Endodermal cell (in vitro differentiated cells): Measurements from ENCODE around the gene ATXN7L1. TPM values are rescaled to one million over a fixed set of nuclear protein-coding genes. Genes with fewer than 3 reads are reported as not detected.
"Not testable (repeated sequence)": the region's sequence is repeated elsewhere in the genome, so short reads cannot be mapped to it uniquely, and the experiment has no call there.

ENCODE experiments used
- DNase-seq: peaks from one replicate; pipeline ENCODE4 v3.0.0-alpha.2; 2017
- H3K27ac ChIP-seq: 2 replicates; pipeline ENCODE4 v1.5.1; 2013; ENCODE audit warnings: mild to moderate bottlenecking, low read depth, low read length, moderate library complexity
- H3K27me3 ChIP-seq: 2 replicates; pipeline ENCODE4 v1.6.1; 2013; ENCODE audit warnings: mild to moderate bottlenecking, low read length, moderate library complexity; ENCODE audit not compliant: insufficient read depth, control insufficient read depth, poor library complexity, severe bottlenecking
- H3K36me3 ChIP-seq: 2 replicates; pipeline ENCODE4 v1.7.0; 2013; ENCODE audit warnings: mild to moderate bottlenecking, low read length, moderate library complexity; ENCODE audit not compliant: control insufficient read depth, insufficient read depth
- H3K4me1 ChIP-seq: one replicate; pipeline ENCODE4 v1.7.0; 2013; ENCODE audit warnings: low read length; ENCODE audit not compliant: control insufficient read depth, insufficient read depth
- H3K4me3 ChIP-seq: 2 replicates; pipeline ENCODE4 v1.5.1; 2013; ENCODE audit warnings: mild to moderate bottlenecking, low read length, moderate library complexity
- H3K9ac ChIP-seq: 2 replicates; pipeline ENCODE4 v1.6.1; 2013; ENCODE audit warnings: mild to moderate bottlenecking, low read length, moderate library complexity; ENCODE audit not compliant: poor library complexity, severe bottlenecking; ENCODE audit errors: extremely low read depth
- H3K9me3 ChIP-seq: 2 replicates; pipeline ENCODE4 v1.6.1; 2013; ENCODE audit warnings: mild to moderate bottlenecking, low read length, moderate library complexity; ENCODE audit not compliant: control insufficient read depth
- H3K27ac Mint-ChIP-seq: 2 replicates; pipeline ENCODE4 v1.8.0; 2020; ENCODE audit warnings: mixed read lengths
- H3K27me3 Mint-ChIP-seq: 2 replicates; pipeline ENCODE4 v1.8.0; 2021; ENCODE audit warnings: mild to moderate bottlenecking, mixed read lengths; ENCODE audit not compliant: insufficient read depth
- H3K36me3 Mint-ChIP-seq: 2 replicates; pipeline ENCODE4 v1.8.0; 2020; ENCODE audit warnings: low read depth, mixed read lengths
- H3K4me1 Mint-ChIP-seq: 2 replicates; pipeline ENCODE4 v1.8.0; 2020; ENCODE audit warnings: mixed read lengths
- H3K4me3 Mint-ChIP-seq: 2 replicates; pipeline ENCODE4 v1.8.0; 2020; ENCODE audit warnings: mild to moderate bottlenecking, moderate library complexity, mixed read lengths
- H3K9me3 Mint-ChIP-seq: 2 replicates; pipeline ENCODE4 v1.8.0; 2020; ENCODE audit warnings: mild to moderate bottlenecking, mixed read lengths
- CTCF ChIP-seq: fragments of 200-600 bp; sonication (generic); conservative IDR thresholded peaks from 2 replicates; pipeline ENCODE4 v1.5.0; 2021; ENCODE audit warnings: antibody characterized with exemption, mild to moderate bottlenecking
- WGBS, 2 experiments: methylation state at CpG; one replicate each; pipeline versions ENCODE4 v1.1.5 to v1.1.7; 2013; ENCODE audit warnings: missing lambda C conversion rate in 2 of 2, mixed read lengths in 1 of 2; ENCODE audit not compliant: insufficient coverage in 1 of 2, insufficient read length in 1 of 2; 5-methylcytosine and 5-hydroxymethylcytosine counted together
- total RNA-seq, 2 donors: library from RNA; stranded (reverse); fragmentation: NEBNext Ultra II Directional in 1 of 2; extraction: Animal tissue kit (Norgen Biotek cat#: 25700) in 1 of 2; gene quantifications; 2 replicates in 1 of 2; 3 replicates in 1 of 2; pipeline ENCODE4 v1.2.1, GENCODE V29; 2021

The ATXN7L1 gene
- total RNA-seq, 2 donors from 2014 or later: 16.9 to 30.4 TPM

- Histone ChIP-seq H3K4me3 (no peak overlapping the region), H3K9ac (no peak overlapping the region), H3K27me3 (peaks cover 5% of the 10 kb centered on the region), H3K4me1 (no peaks in the 10 kb centered on the region), H3K9me3 (no peaks in the 10 kb centered on the region), H3K27ac (no peak overlapping the region), H3K36me3 (peaks cover 6% of the 10 kb centered on the region)
- Mint-ChIP-seq H3K4me1 (peaks cover 22% of the 10 kb centered on the region), H3K36me3 (peaks cover 18% of the 10 kb centered on the region), H3K27ac (peak overlapping the region; percentile 2), H3K4me3 (no peak overlapping the region), H3K9me3 (peaks cover 5% of the 10 kb centered on the region), H3K27me3 (no peaks in the 10 kb centered on the region)
- no peak for DNase-seq
- no peak for TF ChIP-seq CTCF
- WGBS, 2 experiments: 82 to 86% methylated on average over 5 to 6 of the region's 6 CpGs
Measured at GRCh38 chr7:105887569-105888189, 11.3 kb upstream of the ATXN7L1 start.

- H3K4me1 Mint-ChIP-seq: peaks cover 14% of the 10 kb centered on the region
- Histone ChIP-seq H3K9ac (no peak overlapping the region), H3K9me3 (no peaks in the 10 kb centered on the region), H3K27ac (no peak overlapping the region), H3K4me3 (no peak overlapping the region), H3K4me1 (no peaks in the 10 kb centered on the region), H3K27me3 (peaks cover 5% of the 10 kb centered on the region), H3K36me3 (no peaks in the 10 kb centered on the region)
- H3K4me3 Mint-ChIP-seq: no peak overlapping the region
- no peaks in the 10 kb centered on the region for H3K27me3 Mint-ChIP-seq
- 89 to 90% methylated on average over 2 of the region's 2 CpGs for WGBS, 2 experiments
- no peak for TF ChIP-seq CTCF
- H3K27ac Mint-ChIP-seq: no peak overlapping the region
- no peak for DNase-seq
- peaks cover 18% of the 10 kb centered on the region for H3K36me3 Mint-ChIP-seq
- H3K9me3 Mint-ChIP-seq: peaks cover 5% of the 10 kb centered on the region
Measured at GRCh38 chr7:105886776-105887175, 10.4 kb upstream of the ATXN7L1 start.

GRCh38 chr7:105885387-105886111 lies 9.2 kb upstream of the ATXN7L1 start:
- no peak overlapping the region for H3K27ac Mint-ChIP-seq
- WGBS, 2 experiments: 95 to 100% methylated on average over 1 to 6 of the region's 6 CpGs
- H3K36me3 Mint-ChIP-seq: peaks cover 16% of the 10 kb centered on the region
- TF ChIP-seq CTCF: no peak
- Histone ChIP-seq H3K36me3 (no peaks in the 10 kb centered on the region), H3K4me1 (no peaks in the 10 kb centered on the region), H3K4me3 (no peak overlapping the region), H3K27ac (no peak overlapping the region), H3K27me3 (peaks cover 5% of the 10 kb centered on the region), H3K9me3 (no peaks in the 10 kb centered on the region), H3K9ac (no peak overlapping the region)
- H3K9me3 Mint-ChIP-seq: peaks cover 5% of the 10 kb centered on the region
- peaks cover 11% of the 10 kb centered on the region for H3K4me1 Mint-ChIP-seq
- no peak overlapping the region for H3K4me3 Mint-ChIP-seq
- no peak for DNase-seq
- no peaks in the 10 kb centered on the region for H3K27me3 Mint-ChIP-seq

- H3K9ac ChIP-seq, H3K27me3 ChIP-seq, H3K4me3 ChIP-seq, H3K27ac ChIP-seq, H3K4me3 Mint-ChIP-seq, H3K27ac Mint-ChIP-seq, H3K9me3 ChIP-seq, H3K27me3 Mint-ChIP-seq, H3K36me3 ChIP-seq, H3K9me3 Mint-ChIP-seq, H3K4me1 ChIP-seq, DNase-seq: not testable (repeated sequence)
- peaks cover 30% of the 10 kb centered on the region for H3K4me1 Mint-ChIP-seq
- peaks cover 16% of the 10 kb centered on the region for H3K36me3 Mint-ChIP-seq
- WGBS, 2 experiments: 95 to 98% methylated on average over 4 to 6 of the region's 6 CpGs
Measured at GRCh38 chr7:105883179-105883578, 6.8 kb upstream of the ATXN7L1 start.
